Left lung (tissue), 10 donors: ENCODE data around the gene COL18A1. TPM values are rescaled to one million over a fixed set of nuclear protein-coding genes. Genes with fewer than 3 reads are reported as not detected.

Source experiments
- ATAC-seq: fragments of 200-7000 bp; cut with Tn5 transposase; one replicate; pipeline ENCODE4 v1.9.1; 2020; ENCODE audit warnings: moderate library complexity
- DNase-seq, 4 donors: peaks; one replicate each; pipeline ENCODE4 v3.0.0-alpha.2; 2013 to 2020
- H3K27ac ChIP-seq, 2 donors: fragments of 200-600 bp; sonication (generic) in 1 of 2; one replicate each; pipeline versions ENCODE4 v1.5.0 to v1.8.0; 2020 to 2021
- H3K27me3 ChIP-seq, 2 donors: fragments of 200-600 bp; sonication (generic) in 1 of 2; one replicate each; pipeline versions ENCODE4 v1.5.0 to v1.8.0; 2020 to 2021
- H3K36me3 ChIP-seq, 2 donors: fragments of 200-600 bp; sonication (generic) in 1 of 2; one replicate each; pipeline versions ENCODE4 v1.5.0 to v1.8.0; 2020 to 2021
- H3K4me1 ChIP-seq, 2 donors: fragments of 200-600 bp; one replicate each; pipeline ENCODE4 v1.8.0; 2021
- H3K4me3 ChIP-seq, 2 donors: fragments of 200-600 bp; sonication (generic) in 1 of 2; one replicate each; pipeline versions ENCODE4 v1.5.0 to v1.8.0; 2020 to 2021; ENCODE audit warnings: mild to moderate bottlenecking in 1 of 2
- H3K9me3 ChIP-seq, 2 donors: fragments of 200-600 bp; sonication (generic) in 1 of 2; one replicate each; pipeline versions ENCODE4 v1.5.0 to v1.8.0; 2020 to 2021
- intact Hi-C, 2 donors: fragments of 100-400 bp; cut with DNase I; formaldehyde crosslinking; loops; one replicate each; pipeline versions ENCODE4 v1.11.2 to v1.14.2; 2022
- polyA plus RNA-seq, 6 donors: library from polyadenylated mRNA; unstranded; fragments of 120-200 nt; gene quantifications; one replicate each; pipeline ENCODE4 v1.2.1, GENCODE V29; 2013; ENCODE audit not compliant: insufficient read length in 6 of 6
- total RNA-seq, 2 donors: library from RNA; stranded (reverse); fragmentation: NEBNext Ultra II Directional; extraction: Animal tissue kit (Norgen Biotek cat#: 25700); gene quantifications; one replicate each; pipeline ENCODE4 v1.2.1, GENCODE V29; 2021
- TF ChIP-seq, protein P1 (sequence below), 2 donors: fragments of 200-600 bp; sonication (generic) in 1 of 2; IDR thresholded peaks; one replicate each; pipeline versions ENCODE4 v1.5.0 to v1.8.0; 2021; ENCODE audit warnings: antibody characterized with exemption in 2 of 2
- donor health status: DM: no; HTN: yes; CAD: no.
- donor health status: DM: no; HTN: no; CAD: no.

Gene COL18A1
- total and polyA plus RNA-seq, 8 donors: 39.3 to 90.2 (median 64.0) TPM

DNA sequence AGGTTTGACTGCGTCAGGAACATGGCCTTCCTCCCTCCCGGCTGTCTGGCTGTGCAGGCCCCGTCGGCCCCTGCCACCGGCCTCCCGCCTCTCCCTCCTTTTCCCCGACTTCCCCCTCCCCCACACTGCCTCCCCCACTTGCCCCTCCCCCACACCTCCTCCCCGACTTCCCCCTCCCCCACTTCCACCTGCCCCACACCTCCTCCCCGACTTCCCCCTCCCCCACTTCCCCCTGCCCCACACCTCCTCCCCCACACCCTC, 84.7 kb downstream of the COL18A1 start:
- intact Hi-C loops: no loop called here
- DNase-seq (no peak), ATAC-seq (no peak)
- no peak overlapping the region for H3K4me3 ChIP-seq
- peak overlapping the region in 1 of 2 donors; percentile 53 for H3K27ac ChIP-seq
- no peaks in the 10 kb centered on the region for H3K27me3 ChIP-seq
- peaks cover 0 to 7% of the 10 kb centered on the region in 2 donors for H3K4me1 ChIP-seq
- H3K36me3 ChIP-seq: peaks cover 0 to 15% of the 10 kb centered on the region in 2 donors
- TF ChIP-seq, protein P1, sequence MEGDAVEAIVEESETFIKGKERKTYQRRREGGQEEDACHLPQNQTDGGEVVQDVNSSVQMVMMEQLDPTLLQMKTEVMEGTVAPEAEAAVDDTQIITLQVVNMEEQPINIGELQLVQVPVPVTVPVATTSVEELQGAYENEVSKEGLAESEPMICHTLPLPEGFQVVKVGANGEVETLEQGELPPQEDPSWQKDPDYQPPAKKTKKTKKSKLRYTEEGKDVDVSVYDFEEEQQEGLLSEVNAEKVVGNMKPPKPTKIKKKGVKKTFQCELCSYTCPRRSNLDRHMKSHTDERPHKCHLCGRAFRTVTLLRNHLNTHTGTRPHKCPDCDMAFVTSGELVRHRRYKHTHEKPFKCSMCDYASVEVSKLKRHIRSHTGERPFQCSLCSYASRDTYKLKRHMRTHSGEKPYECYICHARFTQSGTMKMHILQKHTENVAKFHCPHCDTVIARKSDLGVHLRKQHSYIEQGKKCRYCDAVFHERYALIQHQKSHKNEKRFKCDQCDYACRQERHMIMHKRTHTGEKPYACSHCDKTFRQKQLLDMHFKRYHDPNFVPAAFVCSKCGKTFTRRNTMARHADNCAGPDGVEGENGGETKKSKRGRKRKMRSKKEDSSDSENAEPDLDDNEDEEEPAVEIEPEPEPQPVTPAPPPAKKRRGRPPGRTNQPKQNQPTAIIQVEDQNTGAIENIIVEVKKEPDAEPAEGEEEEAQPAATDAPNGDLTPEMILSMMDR (IDR thresholded peaks at IDR 0.05): no peak
- H3K9me3 ChIP-seq: no peaks in the 10 kb centered on the region

- peak overlapping the region in 1 of 2 donors; percentile 58 for H3K27ac ChIP-seq
- intact Hi-C loops: no loop called here
- peaks cover 0 to 7% of the 10 kb centered on the region in 2 donors for H3K4me1 ChIP-seq
- H3K27me3 ChIP-seq: no peaks in the 10 kb centered on the region
- DNase-seq: no peak
- TF ChIP-seq, protein P1 (IDR thresholded peaks at IDR 0.05): no peak
- no peak for ATAC-seq
- peaks cover 0 to 20% of the 10 kb centered on the region in 2 donors for H3K36me3 ChIP-seq
- H3K9me3 ChIP-seq: no peaks in the 10 kb centered on the region
- H3K4me3 ChIP-seq: no peak overlapping the region
Observed at GRCh38 chr21:45490049-45490731, 85.2 kb downstream of the COL18A1 start.

DNA sequence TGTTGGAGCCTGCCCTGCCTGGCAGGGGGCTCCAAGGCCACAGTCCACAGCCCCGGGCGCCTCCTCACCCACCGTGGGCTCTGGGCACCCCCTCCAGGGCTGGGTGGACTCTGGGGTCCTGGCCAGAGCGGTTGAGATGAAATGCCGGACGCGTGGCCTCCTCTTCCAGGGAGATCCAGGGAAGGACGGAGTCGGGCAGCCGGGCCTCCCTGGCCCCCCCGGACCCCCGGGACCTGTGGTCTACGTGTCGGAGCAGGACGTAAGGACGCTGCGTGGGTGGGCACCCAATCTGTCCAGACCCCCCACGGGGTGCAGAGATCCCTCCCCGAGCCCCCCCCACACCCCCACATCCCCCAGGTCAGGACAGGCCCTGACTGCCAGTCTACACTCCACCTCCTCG, 86.1 kb downstream of the COL18A1 start:
- DNase-seq: no peak

DNA sequence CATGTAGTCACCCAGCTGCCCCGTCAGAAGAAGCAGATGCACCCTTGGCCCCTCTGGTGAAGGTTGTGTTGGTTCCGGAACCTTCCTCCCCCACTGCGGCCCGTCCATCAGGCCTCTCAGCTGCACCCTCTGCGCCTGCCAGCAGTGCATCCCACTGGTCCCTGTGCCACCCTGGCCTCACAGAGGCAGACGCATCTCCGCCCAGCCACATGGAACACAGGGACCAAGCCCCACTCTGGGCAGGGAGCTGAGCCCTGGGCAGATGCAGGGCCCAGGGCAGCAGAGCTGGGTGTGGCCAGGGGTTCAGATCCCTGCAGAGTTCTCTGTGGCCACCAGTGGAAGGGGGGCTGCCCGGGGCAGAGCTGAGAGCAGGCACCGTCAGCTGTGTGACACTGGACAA, 86.7 kb downstream of the COL18A1 start:
- Histone ChIP-seq H3K4me1 (peaks cover 0 to 7% of the 10 kb centered on the region in 2 donors), H3K27ac (no peak overlapping the region), H3K9me3 (no peaks in the 10 kb centered on the region), H3K36me3 (peaks cover 0 to 34% of the 10 kb centered on the region in 2 donors), H3K4me3 (no peak overlapping the region), H3K27me3 (no peaks in the 10 kb centered on the region)
- TF ChIP-seq, protein P1 (IDR thresholded peaks at IDR 0.05): no peak
- ATAC-seq: no peak
- no peak for DNase-seq
- intact Hi-C loops: no loop called here

More for the DNA sequence above, 86.1 kb downstream of the COL18A1 start:
- intact Hi-C loops: no loop called here
- no peak for ATAC-seq
- H3K27ac ChIP-seq: no peak overlapping the region
- peaks cover 0 to 29% of the 10 kb centered on the region in 2 donors for H3K36me3 ChIP-seq
- H3K27me3 ChIP-seq: no peaks in the 10 kb centered on the region
- peaks cover 0 to 7% of the 10 kb centered on the region in 2 donors for H3K4me1 ChIP-seq
- no peak overlapping the region for H3K4me3 ChIP-seq
- TF ChIP-seq, protein P1 (IDR thresholded peaks at IDR 0.05): no peak
- no peaks in the 10 kb centered on the region for H3K9me3 ChIP-seq

- DNase-seq: no peak
Observed at GRCh38 chr21:45492765-45493164, 87.8 kb downstream of the COL18A1 start.

More at GRCh38 chr21:45492765-45493164, 87.8 kb downstream of the COL18A1 start:
- no peaks in the 10 kb centered on the region for H3K9me3 ChIP-seq
- H3K4me3 ChIP-seq: no peak overlapping the region
- intact Hi-C loops: no loop called here
- H3K4me1 ChIP-seq: peaks cover 0 to 7% of the 10 kb centered on the region in 2 donors
- ATAC-seq: no peak
- TF ChIP-seq, protein P1 (IDR thresholded peaks at IDR 0.05): no peak
- peaks cover 0 to 37% of the 10 kb centered on the region in 2 donors for H3K36me3 ChIP-seq
- no peaks in the 10 kb centered on the region for H3K27me3 ChIP-seq
- H3K27ac ChIP-seq: no peak overlapping the region
